WTC11 (cell line): Measurements from ENCODE around the gene PIK3C2G. TPM values are rescaled to one million over a fixed set of nuclear protein-coding genes. Genes with fewer than 3 reads are reported as not detected.

Experiments
- ATAC-seq: fragments of 200-7000 bp; cut with Tn5 transposase; 2 replicates; pipeline ENCODE4 v1.10.0; 2021; ENCODE audit warnings: mild to moderate bottlenecking, moderate library complexity
- CTCF ChIA-PET: fragments of 300-600 bp; sonication (Branson Sonifier 250); formaldehyde crosslinking; loops from one replicate; lab custom pipeline; 2021; ENCODE audit warnings: antibody characterized with exemption; lab: Charles Lee
- POLR2A ChIA-PET: fragments of 350-600 bp; sonication (Branson Sonifier 250); formaldehyde crosslinking; loops from one replicate; lab custom pipeline; 2021; ENCODE audit warnings: antibody characterized with exemption; lab: Charles Lee
- DNase-seq: peaks from one replicate; pipeline ENCODE4 v3.0.0; 2021; ENCODE audit warnings: low spot score
- H3K27ac Mint-ChIP-seq: 2 replicates; pipeline ENCODE4 v1.8.0; 2021; ENCODE audit warnings: mixed read lengths
- H3K27me3 Mint-ChIP-seq: 2 replicates; pipeline ENCODE4 v1.8.0; 2021; ENCODE audit warnings: low read depth, mild to moderate bottlenecking, moderate library complexity, mixed read lengths
- H3K36me3 Mint-ChIP-seq: 2 replicates; pipeline ENCODE4 v1.8.0; 2021; ENCODE audit warnings: mixed read lengths
- H3K4me1 Mint-ChIP-seq: 2 replicates; pipeline ENCODE4 v1.8.0; 2022; ENCODE audit warnings: mixed read lengths
- H3K4me3 Mint-ChIP-seq: 2 replicates; pipeline ENCODE4 v1.8.0; 2021; ENCODE audit warnings: mild to moderate bottlenecking, moderate library complexity, mixed read lengths
- H3K9me3 Mint-ChIP-seq: 2 replicates; pipeline ENCODE4 v1.8.0; 2021; ENCODE audit warnings: mixed read lengths
- CBFB ChIP-seq: sonication (generic); formaldehyde crosslinking; IDR thresholded peaks from 2 replicates; pipeline ENCODE4 v1.8.1; 2022; ENCODE audit warnings: mild to moderate bottlenecking, low read depth, missing genetic modification reagents
- E2F5 ChIP-seq: sonication (generic); formaldehyde crosslinking; IDR thresholded peaks from 2 replicates; pipeline ENCODE4 v1.8.1; 2022; ENCODE audit warnings: mild to moderate bottlenecking, moderate library complexity, missing genetic modification reagents
- PREB ChIP-seq: sonication (generic); formaldehyde crosslinking; IDR thresholded peaks from 2 replicates; pipeline ENCODE4 v1.8.1; 2022; ENCODE audit warnings: mild to moderate bottlenecking, missing genetic modification reagents, moderate library complexity, borderline replicate concordance
- TEAD1 ChIP-seq: sonication (generic); formaldehyde crosslinking; IDR thresholded peaks from 2 replicates; pipeline ENCODE4 v1.8.0; 2022; ENCODE audit warnings: mild to moderate bottlenecking, missing genetic modification reagents
- USF1 ChIP-seq: sonication (generic); formaldehyde crosslinking; IDR thresholded peaks from 2 replicates; pipeline ENCODE4 v1.8.0; 2022; ENCODE audit warnings: mild to moderate bottlenecking, missing genetic modification reagents
- ZNF219 ChIP-seq: sonication (generic); formaldehyde crosslinking; IDR thresholded peaks from 2 replicates; pipeline ENCODE4 v1.8.0; 2023; ENCODE audit warnings: missing genetic modification reagents, mild to moderate bottlenecking, borderline replicate concordance
- ZNF232 ChIP-seq: sonication (generic); formaldehyde crosslinking; IDR thresholded peaks from 2 replicates; pipeline ENCODE4 v1.8.0; 2022; ENCODE audit warnings: mild to moderate bottlenecking, missing genetic modification reagents
- ZNF317 ChIP-seq: sonication (generic); formaldehyde crosslinking; IDR thresholded peaks from 2 replicates; pipeline ENCODE4 v1.8.1; 2023; ENCODE audit warnings: low read depth, mild to moderate bottlenecking, moderate library complexity, missing genetic modification reagents, borderline replicate concordance
- total RNA-seq: library from RNA; stranded (reverse); gene quantifications from 3 replicates; pipeline ENCODE4 v1.2.3, GENCODE V29; 2021
- TF ChIP-seq, protein P1 (sequence below): sonication (generic); formaldehyde crosslinking; IDR thresholded peaks from 2 replicates; pipeline ENCODE4 v1.8.1; 2023; ENCODE audit warnings: mild to moderate bottlenecking, missing genetic modification reagents
- TF ChIP-seq, protein P2 (sequence below): fragments of 200-600 bp; IDR thresholded peaks from 2 replicates; pipeline ENCODE4 v1.8.0; 2022; ENCODE audit warnings: antibody characterized with exemption
- TF ChIP-seq, protein P3 (sequence below): sonication (generic); formaldehyde crosslinking; IDR thresholded peaks from 2 replicates; pipeline ENCODE4 v1.8.1; 2023; ENCODE audit warnings: mild to moderate bottlenecking, moderate library complexity, missing genetic modification reagents
- TF ChIP-seq, protein P4 (sequence below): fragments of 250-450 bp; sonication (Bioruptor Pico); IDR thresholded peaks from 2 replicates; pipeline ENCODE4 v1.9.0; 2021; ENCODE audit warnings: mild to moderate bottlenecking
- TF ChIP-seq, protein P5 (sequence below): fragments of 250-450 bp; sonication (Bioruptor Pico); IDR thresholded peaks from 2 replicates; pipeline ENCODE4 v1.9.0; 2021; ENCODE audit warnings: moderate library complexity, mild to moderate bottlenecking, inconsistent platforms, borderline replicate concordance
- TF ChIP-seq, protein P6 (sequence below): sonication (generic); formaldehyde crosslinking; IDR thresholded peaks from 2 replicates; pipeline ENCODE4 v1.8.0; 2022; ENCODE audit warnings: missing genetic modification reagents

The PIK3C2G gene
- total RNA-seq, 1 experiment from 2014 or later, result not detected

- TF ChIP-seq PREB (CRISPR knock-in tag) (no peak), USF1 (no peak), E2F5 (CRISPR knock-in tag) (no peak)
- TF ChIP-seq, protein P1, sequence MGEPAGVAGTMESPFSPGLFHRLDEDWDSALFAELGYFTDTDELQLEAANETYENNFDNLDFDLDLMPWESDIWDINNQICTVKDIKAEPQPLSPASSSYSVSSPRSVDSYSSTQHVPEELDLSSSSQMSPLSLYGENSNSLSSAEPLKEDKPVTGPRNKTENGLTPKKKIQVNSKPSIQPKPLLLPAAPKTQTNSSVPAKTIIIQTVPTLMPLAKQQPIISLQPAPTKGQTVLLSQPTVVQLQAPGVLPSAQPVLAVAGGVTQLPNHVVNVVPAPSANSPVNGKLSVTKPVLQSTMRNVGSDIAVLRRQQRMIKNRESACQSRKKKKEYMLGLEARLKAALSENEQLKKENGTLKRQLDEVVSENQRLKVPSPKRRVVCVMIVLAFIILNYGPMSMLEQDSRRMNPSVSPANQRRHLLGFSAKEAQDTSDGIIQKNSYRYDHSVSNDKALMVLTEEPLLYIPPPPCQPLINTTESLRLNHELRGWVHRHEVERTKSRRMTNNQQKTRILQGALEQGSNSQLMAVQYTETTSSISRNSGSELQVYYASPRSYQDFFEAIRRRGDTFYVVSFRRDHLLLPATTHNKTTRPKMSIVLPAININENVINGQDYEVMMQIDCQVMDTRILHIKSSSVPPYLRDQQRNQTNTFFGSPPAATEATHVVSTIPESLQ (CRISPR knock-in tag), result no peak
- TF ChIP-seq, protein P2, sequence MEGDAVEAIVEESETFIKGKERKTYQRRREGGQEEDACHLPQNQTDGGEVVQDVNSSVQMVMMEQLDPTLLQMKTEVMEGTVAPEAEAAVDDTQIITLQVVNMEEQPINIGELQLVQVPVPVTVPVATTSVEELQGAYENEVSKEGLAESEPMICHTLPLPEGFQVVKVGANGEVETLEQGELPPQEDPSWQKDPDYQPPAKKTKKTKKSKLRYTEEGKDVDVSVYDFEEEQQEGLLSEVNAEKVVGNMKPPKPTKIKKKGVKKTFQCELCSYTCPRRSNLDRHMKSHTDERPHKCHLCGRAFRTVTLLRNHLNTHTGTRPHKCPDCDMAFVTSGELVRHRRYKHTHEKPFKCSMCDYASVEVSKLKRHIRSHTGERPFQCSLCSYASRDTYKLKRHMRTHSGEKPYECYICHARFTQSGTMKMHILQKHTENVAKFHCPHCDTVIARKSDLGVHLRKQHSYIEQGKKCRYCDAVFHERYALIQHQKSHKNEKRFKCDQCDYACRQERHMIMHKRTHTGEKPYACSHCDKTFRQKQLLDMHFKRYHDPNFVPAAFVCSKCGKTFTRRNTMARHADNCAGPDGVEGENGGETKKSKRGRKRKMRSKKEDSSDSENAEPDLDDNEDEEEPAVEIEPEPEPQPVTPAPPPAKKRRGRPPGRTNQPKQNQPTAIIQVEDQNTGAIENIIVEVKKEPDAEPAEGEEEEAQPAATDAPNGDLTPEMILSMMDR, result no peak
Observed at GRCh38 chr12:18612971-18613370, 351.7 kb downstream of the PIK3C2G start (continued).

GRCh38 chr12:18620986-18621385, 359.7 kb downstream of the PIK3C2G start:
- Mint-ChIP-seq H3K27ac (no peak overlapping the region), H3K36me3 (no peaks in the 10 kb centered on the region), H3K9me3 (peaks cover under 1% of the 10 kb centered on the region), H3K27me3 (no peaks in the 10 kb centered on the region), H3K4me3 (no peak overlapping the region), H3K4me1 (peaks cover 6% of the 10 kb centered on the region; the same call in 1 of the 2 replicates)
- ATAC-seq, result no peak
- CTCF ChIA-PET, result no interaction called here
- no peak for DNase-seq
- no peak for TF ChIP-seq CBFB (CRISPR knock-in tag)
- POLR2A ChIA-PET, result interaction anchor here (0.6 kb wide), 1 partner anchor 1256 kb away, joined by 3 read pairs; no protein-coding TSS in a partner anchor

- ChIA-PET POLR2A (no interaction called here), CTCF (no interaction called here)
- no peaks in the 10 kb centered on the region for H3K4me1 Mint-ChIP-seq
- H3K27ac Mint-ChIP-seq, result no peak overlapping the region
- H3K27me3 Mint-ChIP-seq, result no peaks in the 10 kb centered on the region; the same call in 1 of the 2 replicates
- no peak for ATAC-seq
- H3K9me3 Mint-ChIP-seq, result peaks cover 16% of the 10 kb centered on the region
- no peak for DNase-seq
- no peak overlapping the region for H3K4me3 Mint-ChIP-seq
- peaks cover 10% of the 10 kb centered on the region for H3K36me3 Mint-ChIP-seq
- TF ChIP-seq, protein P3, sequence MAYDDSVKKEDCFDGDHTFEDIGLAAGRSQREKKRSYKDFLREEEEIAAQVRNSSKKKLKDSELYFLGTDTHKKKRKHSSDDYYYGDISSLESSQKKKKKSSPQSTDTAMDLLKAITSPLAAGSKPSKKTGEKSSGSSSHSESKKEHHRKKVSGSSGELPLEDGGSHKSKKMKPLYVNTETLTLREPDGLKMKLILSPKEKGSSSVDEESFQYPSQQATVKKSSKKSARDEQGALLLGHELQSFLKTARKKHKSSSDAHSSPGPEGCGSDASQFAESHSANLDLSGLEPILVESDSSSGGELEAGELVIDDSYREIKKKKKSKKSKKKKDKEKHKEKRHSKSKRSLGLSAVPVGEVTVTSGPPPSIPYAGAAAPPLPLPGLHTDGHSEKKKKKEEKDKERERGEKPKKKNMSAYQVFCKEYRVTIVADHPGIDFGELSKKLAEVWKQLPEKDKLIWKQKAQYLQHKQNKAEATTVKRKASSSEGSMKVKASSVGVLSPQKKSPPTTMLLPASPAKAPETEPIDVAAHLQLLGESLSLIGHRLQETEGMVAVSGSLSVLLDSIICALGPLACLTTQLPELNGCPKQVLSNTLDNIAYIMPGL (CRISPR knock-in tag), result no peak
- TF ChIP-seq, protein P4, sequence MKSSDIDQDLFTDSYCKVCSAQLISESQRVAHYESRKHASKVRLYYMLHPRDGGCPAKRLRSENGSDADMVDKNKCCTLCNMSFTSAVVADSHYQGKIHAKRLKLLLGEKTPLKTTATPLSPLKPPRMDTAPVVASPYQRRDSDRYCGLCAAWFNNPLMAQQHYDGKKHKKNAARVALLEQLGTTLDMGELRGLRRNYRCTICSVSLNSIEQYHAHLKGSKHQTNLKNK (CRISPR knock-in tag), result no peak
- TF ChIP-seq, protein P5, sequence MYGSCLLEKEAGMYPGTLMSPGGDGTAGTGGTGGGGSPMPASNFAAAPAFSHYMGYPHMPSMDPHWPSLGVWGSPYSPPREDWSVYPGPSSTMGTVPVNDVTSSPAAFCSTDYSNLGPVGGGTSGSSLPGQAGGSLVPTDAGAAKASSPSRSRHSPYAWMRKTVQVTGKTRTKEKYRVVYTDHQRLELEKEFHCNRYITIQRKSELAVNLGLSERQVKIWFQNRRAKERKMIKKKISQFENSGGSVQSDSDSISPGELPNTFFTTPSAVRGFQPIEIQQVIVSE (CRISPR knock-in tag), result no peak
- TF ChIP-seq TEAD1 (CRISPR knock-in tag) (no peak), ZNF317 (CRISPR knock-in tag) (no peak), ZNF232 (CRISPR knock-in tag) (no peak), USF1 (no peak), ZNF219 (CRISPR knock-in tag) (no peak)
- TF ChIP-seq, protein P6, sequence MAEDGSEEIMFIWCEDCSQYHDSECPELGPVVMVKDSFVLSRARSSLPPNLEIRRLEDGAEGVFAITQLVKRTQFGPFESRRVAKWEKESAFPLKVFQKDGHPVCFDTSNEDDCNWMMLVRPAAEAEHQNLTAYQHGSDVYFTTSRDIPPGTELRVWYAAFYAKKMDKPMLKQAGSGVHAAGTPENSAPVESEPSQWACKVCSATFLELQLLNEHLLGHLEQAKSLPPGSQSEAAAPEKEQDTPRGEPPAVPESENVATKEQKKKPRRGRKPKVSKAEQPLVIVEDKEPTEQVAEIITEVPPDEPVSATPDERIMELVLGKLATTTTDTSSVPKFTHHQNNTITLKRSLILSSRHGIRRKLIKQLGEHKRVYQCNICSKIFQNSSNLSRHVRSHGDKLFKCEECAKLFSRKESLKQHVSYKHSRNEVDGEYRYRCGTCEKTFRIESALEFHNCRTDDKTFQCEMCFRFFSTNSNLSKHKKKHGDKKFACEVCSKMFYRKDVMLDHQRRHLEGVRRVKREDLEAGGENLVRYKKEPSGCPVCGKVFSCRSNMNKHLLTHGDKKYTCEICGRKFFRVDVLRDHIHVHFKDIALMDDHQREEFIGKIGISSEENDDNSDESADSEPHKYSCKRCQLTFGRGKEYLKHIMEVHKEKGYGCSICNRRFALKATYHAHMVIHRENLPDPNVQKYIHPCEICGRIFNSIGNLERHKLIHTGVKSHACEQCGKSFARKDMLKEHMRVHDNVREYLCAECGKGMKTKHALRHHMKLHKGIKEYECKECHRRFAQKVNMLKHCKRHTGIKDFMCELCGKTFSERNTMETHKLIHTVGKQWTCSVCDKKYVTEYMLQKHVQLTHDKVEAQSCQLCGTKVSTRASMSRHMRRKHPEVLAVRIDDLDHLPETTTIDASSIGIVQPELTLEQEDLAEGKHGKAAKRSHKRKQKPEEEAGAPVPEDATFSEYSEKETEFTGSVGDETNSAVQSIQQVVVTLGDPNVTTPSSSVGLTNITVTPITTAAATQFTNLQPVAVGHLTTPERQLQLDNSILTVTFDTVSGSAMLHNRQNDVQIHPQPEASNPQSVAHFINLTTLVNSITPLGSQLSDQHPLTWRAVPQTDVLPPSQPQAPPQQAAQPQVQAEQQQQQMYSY (CRISPR knock-in tag), result no peak
- TF ChIP-seq, protein P2, result no peak
Observed at GRCh38 chr12:18629445-18629844, 368.1 kb downstream of the PIK3C2G start.
